HCT116 (cell line): ENCODE results near the gene MANBA.

Experiments used
- POLR2AphosphoS5 ChIP-seq: IDR thresholded peaks from 2 replicates; pipeline ENCODE4 v1.6.1; 2011; ENCODE audit warnings: mild to moderate bottlenecking, low read depth, low read length, moderate library complexity
- TF ChIP-seq, protein P1 (sequence below): IDR thresholded peaks from 2 replicates; pipeline ENCODE4 v1.6.1; 2012
- TF ChIP-seq, protein P2 (sequence below): IDR thresholded peaks from 2 replicates; pipeline ENCODE4 v1.6.1; 2012

GRCh38 chr4:102600689-102601088 lies 160.1 kb downstream of the MANBA start:
- TF ChIP-seq, protein P1, sequence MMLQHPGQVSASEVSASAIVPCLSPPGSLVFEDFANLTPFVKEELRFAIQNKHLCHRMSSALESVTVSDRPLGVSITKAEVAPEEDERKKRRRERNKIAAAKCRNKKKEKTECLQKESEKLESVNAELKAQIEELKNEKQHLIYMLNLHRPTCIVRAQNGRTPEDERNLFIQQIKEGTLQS = no peak
- TF ChIP-seq, protein P2, sequence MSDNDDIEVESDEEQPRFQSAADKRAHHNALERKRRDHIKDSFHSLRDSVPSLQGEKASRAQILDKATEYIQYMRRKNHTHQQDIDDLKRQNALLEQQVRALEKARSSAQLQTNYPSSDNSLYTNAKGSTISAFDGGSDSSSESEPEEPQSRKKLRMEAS = no peak
- no peak for TF ChIP-seq POLR2AphosphoS5
